ENCODE results near the gene B4GALT7.

The B4GALT7 gene

GRCh38 chr5:177605667-177606066 lies 5.7 kb downstream of the B4GALT7 start:
- no peak for TF ChIP-seq CTCF (IDR thresholded peaks at IDR 0.05; ENCODE audit: insufficient read depth, low read length, missing control alignments)
- POLR2A ChIA-PET, result no interaction called here
- CTCF ChIA-PET, result interaction anchor here (1.7 kb wide), 1 partner anchor 457 kb away, joined by 4 read pairs; no protein-coding TSS in a partner anchor
- H3K4me3 ChIP-seq (ENCODE audit: low read depth, low read length), result no peak overlapping the region
- no peak for DNase-seq (ENCODE audit: low read depth, low spot score)

DNA sequence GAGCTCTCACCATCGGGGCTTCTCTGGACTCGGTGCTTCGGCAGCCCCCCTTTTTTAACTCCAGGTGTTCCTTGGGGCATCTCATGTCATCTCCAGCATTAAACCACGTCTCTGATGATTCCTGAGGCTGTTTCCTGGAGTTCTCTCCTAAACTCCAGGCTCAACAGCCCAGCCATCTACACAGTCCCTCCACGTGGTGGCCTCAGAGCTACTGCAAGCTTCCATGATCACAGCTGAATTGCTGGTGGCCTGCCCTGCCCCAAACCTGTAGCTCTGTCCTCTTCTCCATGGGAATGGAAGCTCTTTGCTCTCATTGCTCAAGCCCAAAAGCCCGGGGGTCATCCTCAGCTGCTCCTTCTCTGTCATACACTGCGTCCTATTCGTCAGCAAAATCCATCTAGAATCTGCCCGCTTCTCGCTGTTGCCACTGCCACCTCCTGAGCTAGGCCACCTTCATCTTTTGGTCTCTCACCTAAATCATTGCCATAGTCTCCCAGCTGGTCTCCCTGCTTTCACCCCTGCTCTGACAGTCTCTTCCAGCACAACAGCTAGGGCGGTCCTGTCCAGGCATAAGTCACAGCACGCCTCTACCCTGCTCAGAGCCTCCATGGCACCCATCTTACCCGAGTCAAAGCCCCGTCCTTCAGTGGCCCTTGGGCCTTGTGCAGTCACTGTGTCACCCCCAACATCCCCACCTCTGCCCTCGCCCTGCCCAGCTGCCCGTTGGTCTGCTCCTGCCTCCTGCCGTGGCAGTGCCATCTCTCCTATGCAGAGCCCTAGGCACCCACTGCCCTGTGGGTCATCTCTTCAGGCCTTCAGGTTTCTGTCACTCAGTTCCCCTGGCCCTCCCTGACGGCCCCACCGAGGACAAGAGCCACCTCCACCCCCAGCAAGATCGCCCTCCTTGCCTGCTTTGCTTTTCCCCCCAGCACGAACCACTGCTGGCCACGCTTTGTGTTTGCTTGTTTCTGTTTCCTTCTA lies 6.4 kb downstream of the B4GALT7 start:
- no peak for DNase-seq (ENCODE audit: low read depth, low spot score)
- CTCF ChIA-PET, result interaction anchor here (0.7 to 2.9 kb wide), 7 partner anchors 13 to 556 kb away, joined by 3 to 16 read pairs (median 4); partner anchors contain the start of gene TMED9
- no peak for TF ChIP-seq CTCF (IDR thresholded peaks at IDR 0.05; ENCODE audit: insufficient read depth, low read length, missing control alignments)
- no peak overlapping the region for H3K4me3 ChIP-seq (ENCODE audit: low read depth, low read length)
- POLR2A ChIA-PET, result interaction anchor here (0.7 kb wide), 1 partner anchor 14 kb away, joined by 3 read pairs; the partner anchor contains the start of gene TMED9

DNA sequence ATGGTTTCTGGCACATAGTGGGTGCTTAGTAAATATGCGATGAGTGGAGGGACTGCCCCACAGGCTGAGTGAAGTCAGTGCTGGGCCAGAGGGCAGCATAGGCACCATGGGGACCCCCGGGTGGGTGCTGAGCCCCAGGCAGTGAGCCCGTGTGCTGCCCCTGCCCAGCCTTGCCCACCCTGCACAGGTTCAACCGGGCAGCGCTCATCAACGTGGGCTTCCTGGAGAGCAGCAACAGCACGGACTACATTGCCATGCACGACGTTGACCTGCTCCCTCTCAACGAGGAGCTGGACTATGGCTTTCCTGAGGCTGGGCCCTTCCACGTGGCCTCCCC lies 7.2 kb downstream of the B4GALT7 start:
- POLR2A ChIA-PET, result interaction anchor here (0.7 to 1.1 kb wide), 3 partner anchors 14 to 110 kb away, joined by 3 to 5 read pairs (median 3); partner anchors contain the start of genes PDLIM7 and TMED9

DNA sequence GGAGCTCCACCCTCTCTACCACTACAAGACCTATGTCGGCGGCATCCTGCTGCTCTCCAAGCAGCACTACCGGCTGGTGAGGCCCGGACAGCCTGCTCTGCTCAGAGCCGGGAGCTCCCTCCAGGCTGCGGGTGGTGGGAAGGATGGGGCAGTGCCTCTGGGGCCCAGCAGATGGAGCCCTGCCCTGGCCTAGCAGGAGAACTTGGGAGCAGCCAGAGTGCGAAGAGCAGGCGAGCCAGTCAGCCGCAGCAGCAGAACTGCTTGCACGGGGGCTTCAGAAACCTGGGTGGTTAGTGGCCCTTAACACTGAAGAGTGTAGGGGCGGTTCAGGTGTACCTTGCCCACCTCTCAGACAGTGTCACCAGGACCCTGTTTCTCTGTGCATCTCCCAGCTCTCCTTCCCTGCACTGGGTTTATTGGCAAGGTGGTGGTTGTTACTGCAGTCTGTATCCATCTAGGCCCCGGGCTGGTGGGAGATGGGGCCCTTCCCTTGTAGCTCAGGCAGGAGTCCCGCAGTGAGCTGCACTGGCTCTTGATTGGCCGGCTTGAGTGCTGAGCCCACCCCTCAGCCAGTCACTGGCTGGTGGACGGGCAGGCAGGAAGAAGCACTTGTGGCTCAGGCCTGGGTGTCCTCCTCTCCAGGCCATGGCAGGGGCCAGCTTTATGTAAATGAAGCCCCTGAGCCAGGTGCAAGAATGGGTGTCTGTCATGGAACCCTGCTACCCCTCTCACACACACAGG lies 7.7 kb downstream of the B4GALT7 start:
- DNase-seq (ENCODE audit: low read depth, low spot score), result no peak
- ChIA-PET CTCF (interaction anchor here (0.7 to 2.9 kb wide), 22 partner anchors 9 to 556 kb away, joined by 3 to 29 read pairs (median 4); partner anchors contain the start of genes NHP2 and TMED9), POLR2A (interaction anchor here (0.7 to 1.1 kb wide), 3 partner anchors 14 to 110 kb away, joined by 3 to 5 read pairs (median 3); partner anchors contain the start of genes PDLIM7 and TMED9)
- H3K4me3 ChIP-seq (ENCODE audit: low read depth, low read length), result no peak overlapping the region
- peak; percentile 98 for TF ChIP-seq CTCF (IDR thresholded peaks at IDR 0.05; ENCODE audit: insufficient read depth, low read length, missing control alignments)

More for the DNA sequence above, 7.2 kb downstream of the B4GALT7 start:
- H3K4me3 ChIP-seq (ENCODE audit: low read depth, low read length), result no peak overlapping the region
- CTCF ChIA-PET, result interaction anchor here (0.7 to 2.9 kb wide), 20 partner anchors 8 to 557 kb away, joined by 3 to 29 read pairs (median 4); partner anchors contain the start of genes NHP2 and TMED9
- no peak for DNase-seq (ENCODE audit: low read depth, low spot score)
- no peak for TF ChIP-seq CTCF (IDR thresholded peaks at IDR 0.05; ENCODE audit: insufficient read depth, low read length, missing control alignments)

DNA sequence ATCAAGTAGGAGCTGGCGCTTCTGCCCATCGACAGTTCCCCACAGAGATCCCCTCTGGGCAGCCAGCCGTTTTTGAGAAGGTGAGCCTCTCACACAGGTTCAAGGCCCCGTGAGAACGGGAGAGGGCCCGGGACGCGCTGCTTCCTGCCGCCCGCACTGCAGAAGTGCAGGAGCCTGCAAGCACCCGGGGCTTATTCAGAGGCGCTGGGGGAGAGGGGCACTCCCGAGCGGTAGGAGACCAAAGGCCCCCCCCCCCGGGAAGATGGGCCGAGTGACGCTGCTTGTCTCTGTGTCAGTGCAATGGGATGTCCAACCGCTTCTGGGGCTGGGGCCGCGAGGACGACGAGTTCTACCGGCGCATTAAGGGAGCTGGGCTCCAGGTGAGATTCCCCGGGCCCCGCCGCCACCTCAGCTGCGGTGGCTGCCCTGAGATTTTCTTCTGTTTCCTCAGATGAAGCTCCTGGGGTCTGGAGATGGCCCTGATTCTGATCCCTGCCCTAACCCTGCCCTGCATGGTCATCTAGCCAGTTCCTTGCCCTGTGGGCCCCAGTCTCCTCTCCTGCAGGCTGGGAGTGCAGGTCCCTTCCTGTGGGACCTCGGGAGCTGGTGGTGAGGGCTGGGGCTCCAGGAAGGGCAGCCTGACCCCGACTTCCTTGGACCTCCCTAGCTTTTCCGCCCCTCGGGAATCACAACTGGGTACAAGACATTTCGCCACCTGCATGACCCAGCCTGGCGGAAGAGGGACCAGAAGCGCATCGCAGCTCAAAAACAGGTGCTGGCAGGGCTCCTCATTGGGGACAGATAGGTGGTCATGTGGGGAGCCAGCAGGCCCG lies 8.5 kb downstream of the B4GALT7 start:
- POLR2A ChIA-PET, result no interaction called here
- no peak for TF ChIP-seq CTCF (IDR thresholded peaks at IDR 0.05; ENCODE audit: insufficient read depth, low read length, missing control alignments)
- no peak overlapping the region for H3K4me3 ChIP-seq (ENCODE audit: low read depth, low read length)
- no peak for DNase-seq (ENCODE audit: low read depth, low spot score)
- CTCF ChIA-PET, result interaction anchor here (1.0 to 2.9 kb wide), 14 partner anchors 9 to 555 kb away, joined by 3 to 29 read pairs (median 5); partner anchors contain the start of genes B4GALT7 and TMED9

Measured in AG04449 (cell line).